HepG2 (cell line): Measurements from ENCODE around the gene GDNF. TPM values are rescaled to one million over a fixed set of nuclear protein-coding genes. Genes with fewer than 3 reads are reported as not detected.
A peak's percentile ranks its signal among the peaks of the same experiment; 100 is the strongest.

Experiments
- ATAC-seq: fragments of 200-7000 bp; cut with Tn5 transposase; 3 replicates; pipeline ENCODE4 v1.9.1; 2020; ENCODE audit warnings: mild to moderate bottlenecking, moderate library complexity
- BruUV-seq: library from RNA; stranded (reverse); fragments of 400-500 nt; replicated peaks from 2 replicates; lab custom pipeline; 2021; lab: Mats Ljungman, UMichigan
- CTCF ChIA-PET: fragments of 300-600 bp; formaldehyde crosslinking; extraction: SDS; loops from one replicate; lab custom pipeline; 2021; ENCODE audit warnings: low total read pairs, inconsistent platforms, low intra/inter-chr PET ratio; lab: Yijun Ruan, JAX
- POLR2A ChIA-PET: fragments of 350-600 bp; sonication (Branson Sonifier 250); formaldehyde crosslinking; loops from one replicate; lab custom pipeline; 2020; ENCODE audit warnings: antibody characterized with exemption, inconsistent platforms; lab: Yijun Ruan, JAX
- DNase-seq: peaks from one replicate; pipeline ENCODE4 v3.0.0-alpha.2; 2015; ENCODE audit warnings: low spot score
- FAIRE-seq: peaks from 3 replicates; lab custom pipeline; 2011; peaks lifted over from hg19 to GRCh38; lab: Jason Lieb, UNC
- H2AFZ ChIP-seq: one replicate; pipeline ENCODE4 v1.6.1; 2011; ENCODE audit warnings: low read length, inconsistent platforms
- H3K27ac ChIP-seq: fragments of 300-600 bp; 3 replicates; pipeline ENCODE4 v1.8.0; 2011; ENCODE audit warnings: mixed run types, mild to moderate bottlenecking, mixed read lengths, low read length, inconsistent platforms; ENCODE audit not compliant: insufficient read depth; ENCODE audit errors: extremely low read length
- H3K27me3 ChIP-seq, 2 experiments: fragments of 200-600 bp in 1 of 2; 2 replicates in 1 of 2; 3 replicates in 1 of 2; pipeline versions ENCODE4 v1.6.0 to v1.8.0; 2011; ENCODE audit warnings: low read length in 2 of 2, mild to moderate bottlenecking in 2 of 2, moderate library complexity in 2 of 2, inconsistent platforms in 1 of 2; ENCODE audit not compliant: insufficient read depth in 2 of 2, control insufficient read depth in 1 of 2
- H3K36me3 ChIP-seq, 2 experiments: fragments of 200-600 bp in 1 of 2; replicated peaks in 1 of 2; 2 replicates in 1 of 2; 3 replicates in 1 of 2; pipeline versions ENCODE4 v1.5.1 to v1.8.0; 2011; ENCODE audit warnings: low read length in 2 of 2, inconsistent platforms in 1 of 2; ENCODE audit not compliant: insufficient read depth in 2 of 2, control insufficient read depth in 1 of 2
- H3K4me1 ChIP-seq: 2 replicates; pipeline ENCODE4 v1.5.1; 2012; ENCODE audit warnings: low read length, inconsistent platforms; ENCODE audit not compliant: insufficient read depth
- H3K4me2 ChIP-seq: 2 replicates; pipeline ENCODE4 v1.6.0; 2011; ENCODE audit warnings: low read depth, low read length, inconsistent platforms
- H3K4me3 ChIP-seq, 3 experiments: fragments of 200-600 bp in 1 of 3; sonication (generic), shearing (Covaris generic) in 1 of 3; replicated peaks in 1 of 3; 2 replicates each; pipeline ENCODE4 v1.5.1; 2011 to 2016; ENCODE audit warnings: low read length in 3 of 3, inconsistent platforms in 2 of 3, low read depth in 2 of 3, mild to moderate bottlenecking in 2 of 3, control low read depth in 1 of 3, mixed read lengths in 1 of 3; ENCODE audit not compliant: insufficient read depth in 1 of 3
- H3K79me2 ChIP-seq: one replicate; pipeline ENCODE4 v1.6.1; 2011; ENCODE audit warnings: low read length, inconsistent platforms; ENCODE audit not compliant: insufficient read depth
- H3K9ac ChIP-seq: 2 replicates; pipeline ENCODE4 v1.6.0; 2011; ENCODE audit warnings: mild to moderate bottlenecking, low read depth, low read length, inconsistent platforms; ENCODE audit not compliant: insufficient read depth
- H3K9me3 ChIP-seq: 2 replicates; pipeline ENCODE4 v1.5.1; 2012; ENCODE audit warnings: mild to moderate bottlenecking, low read length
- H4K20me1 ChIP-seq: 2 replicates; pipeline ENCODE4 v1.6.0; 2011; ENCODE audit warnings: inconsistent platforms, mild to moderate bottlenecking, low read length, moderate library complexity; ENCODE audit not compliant: insufficient read depth
- BCL6 ChIP-seq: IDR thresholded peaks from 2 replicates; pipeline ENCODE4 v1.6.1; 2016; ENCODE audit warnings: missing genetic modification reagents, missing compliant biosample characterization
- CEBPB ChIP-seq: IDR thresholded peaks from 2 replicates; pipeline ENCODE4 v1.6.1; 2011; ENCODE audit warnings: low read depth, low read length, improper control_type of control experiment, borderline replicate concordance
- FOSL2 ChIP-seq: sonication (generic); formaldehyde crosslinking; IDR thresholded peaks from 2 replicates; pipeline ENCODE4 v1.4.0; 2020; ENCODE audit warnings: missing genetic modification reagents
- HNF4A ChIP-seq: sonication (generic); formaldehyde crosslinking; IDR thresholded peaks from 2 replicates; pipeline ENCODE4 v1.4.0; 2020; ENCODE audit warnings: missing genetic modification reagents
- NR2F1 ChIP-seq, 2 experiments: fragments of 450-650 bp in 1 of 2; formaldehyde crosslinking in 1 of 2; IDR thresholded peaks; 2 replicates each; pipeline versions ENCODE4 v1.5.0 to v1.6.1; 2016 to 2020; ENCODE audit warnings: mild to moderate bottlenecking in 1 of 2, missing compliant biosample characterization in 1 of 2, missing genetic modification reagents in 1 of 2, moderate library complexity in 1 of 2
- RXRA ChIP-seq: sonication (generic); formaldehyde crosslinking; IDR thresholded peaks from 2 replicates; pipeline ENCODE4 v1.5.1; 2020; ENCODE audit warnings: missing genetic modification reagents
- RXRB ChIP-seq: IDR thresholded peaks from 2 replicates; pipeline ENCODE4 v1.6.1; 2016; ENCODE audit warnings: borderline replicate concordance, missing genetic modification reagents, missing compliant biosample characterization
- SALL2 ChIP-seq: sonication (generic); formaldehyde crosslinking; IDR thresholded peaks from 2 replicates; pipeline ENCODE4 v1.8.1; 2023; ENCODE audit warnings: mild to moderate bottlenecking, missing genetic modification reagents, inconsistent platforms
- SOX6 ChIP-seq, 2 experiments: fragments of 450-650 bp in 1 of 2; sonication (generic) in 1 of 2; formaldehyde crosslinking in 1 of 2; IDR thresholded peaks; 2 replicates each; pipeline versions ENCODE4 v1.4.0 to v1.6.1; 2017 to 2020; ENCODE audit warnings: antibody characterized with exemption in 1 of 2, mild to moderate bottlenecking in 1 of 2, missing genetic modification reagents in 1 of 2
- U2AF2 ChIP-seq: fragments of 200-400 bp; formaldehyde crosslinking; IDR thresholded peaks from 2 replicates; pipeline ENCODE4 v1.6.1; 2017; ENCODE audit warnings: low read depth, mild to moderate bottlenecking, low read length
- ZC3H4 ChIP-seq: sonication (generic); formaldehyde crosslinking; IDR thresholded peaks from 2 replicates; pipeline ENCODE4 v1.4.0; 2020; ENCODE audit warnings: missing genetic modification reagents, borderline replicate concordance
- ZFP90 ChIP-seq: sonication (generic); formaldehyde crosslinking; IDR thresholded peaks from 2 replicates; pipeline ENCODE4 v1.8.0; 2022; ENCODE audit warnings: missing genetic modification reagents, mild to moderate bottlenecking, inconsistent platforms, borderline replicate concordance
- ZKSCAN5 ChIP-seq: sonication (generic); formaldehyde crosslinking; IDR thresholded peaks from 2 replicates; pipeline ENCODE4 v1.5.1; 2020; ENCODE audit warnings: mild to moderate bottlenecking, missing genetic modification reagents
- ZMYM4 ChIP-seq: sonication (generic); formaldehyde crosslinking; IDR thresholded peaks from 2 replicates; pipeline ENCODE4 v1.8.1; 2023; ENCODE audit warnings: mild to moderate bottlenecking, missing genetic modification reagents
- ZNF574 ChIP-seq: sonication (generic); formaldehyde crosslinking; IDR thresholded peaks from 2 replicates; pipeline ENCODE4 v1.4.0; 2020; ENCODE audit warnings: missing genetic modification reagents
- ZNF629 ChIP-seq: sonication (generic); formaldehyde crosslinking; conservative IDR thresholded peaks from 2 replicates; pipeline ENCODE4 v1.5.0; 2020; ENCODE audit warnings: missing genetic modification reagents
- ZNF644 ChIP-seq: IDR thresholded peaks from 2 replicates; pipeline ENCODE4 v1.6.1; 2016; ENCODE audit warnings: low read depth
- WGBS: methylation state at CpG from one replicate; pipeline ENCODE4 v1.1.6; 2017; ENCODE audit warnings: low lambda C conversion rate; 5-methylcytosine and 5-hydroxymethylcytosine counted together
- in situ Hi-C: cut with HindIII; loops from 2 replicates; pipeline ENCODE4 v1.10.0; 2017; ENCODE audit warnings: low pct_unique_long_range_greater_than_20kb; ENCODE audit not compliant: extremely low pct_ligation_motif_present
- intact Hi-C: fragments of 100-400 bp; cut with micrococcal nuclease; formaldehyde crosslinking; loops from one replicate; pipeline ENCODE4 v1.10.0; 2022; ENCODE audit not compliant: unreplicated experiment
- polyA plus RNA-seq, 8 experiments: library from polyadenylated mRNA; depleted of rRNA in 3 of 8; stranded (reverse) in 7 of 8; unstranded in 1 of 8; fragments of >200 nt; fragmentation: Illumina TruSeq in 4 of 8; extraction: Trizol in 4 of 8; gene quantifications; 2 replicates each; pipeline versions ENCODE4 v1.2.1 to v1.2.3, GENCODE V29; 2011 to 2016; ENCODE audit warnings: low read depth in 4 of 8, missing spikeins in 1 of 8, mixed read lengths in 1 of 8; ENCODE audit not compliant: insufficient read depth in 1 of 8
- total RNA-seq, 5 experiments: library from RNA; depleted of rRNA; stranded (reverse); fragments of >200 nt; fragmentation: Illumina TruSeq; extraction: Trizol; gene quantifications; 2 replicates each; pipeline ENCODE4 v1.2.3, GENCODE V29; 2016; ENCODE audit warnings: low read depth in 1 of 5
- TF ChIP-seq, protein P1 (sequence below): sonication (generic); formaldehyde crosslinking; IDR thresholded peaks from 2 replicates; pipeline ENCODE4 v1.5.1; 2020; ENCODE audit warnings: mild to moderate bottlenecking, missing genetic modification reagents, borderline replicate concordance

GDNF gene
- total and polyA plus RNA-seq, 2 of the 13 experiments (the other 11 are each of a cell fraction or from before 2014, with no cell fraction given), result 0.24 to 0.46 TPM

DNA sequence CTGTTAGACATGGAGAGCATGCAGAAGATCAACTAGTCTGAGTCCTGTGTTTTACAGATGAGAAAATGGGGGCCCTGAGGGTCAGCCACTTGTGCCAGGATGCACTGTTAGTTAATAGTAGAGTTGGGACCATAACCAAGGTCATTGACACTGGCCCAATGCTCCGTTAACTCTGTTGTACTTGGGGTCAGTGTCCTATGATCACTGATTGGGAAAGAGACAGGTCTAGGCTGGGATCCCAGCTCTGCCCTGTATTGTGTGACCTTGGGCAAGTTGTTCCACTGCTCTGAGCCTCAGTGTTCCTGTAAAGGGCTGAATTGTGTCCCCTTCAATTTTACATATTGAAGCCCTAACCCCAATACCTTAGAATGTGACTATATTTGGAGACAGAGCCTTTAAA lies 70.0 kb downstream of the GDNF start:
- no CpG with 5 or more reads among the region's 1 CpG for WGBS
- Histone ChIP-seq H3K36me3 (no peaks in the 10 kb centered on the region), H3K4me2 (no peak overlapping the region), H3K9ac (no peak overlapping the region), H3K4me1 (peaks cover 21% of the 10 kb centered on the region; the same call in 1 of the 2 replicates), H3K27ac (no peak overlapping the region), H2AFZ (no peak overlapping the region), H3K27me3 (no peaks in the 10 kb centered on the region), H4K20me1 (no peaks in the 10 kb centered on the region), H3K79me2 (no peaks in the 10 kb centered on the region), H3K9me3 (peaks cover 16% of the 10 kb centered on the region), H3K4me3 (no peak overlapping the region)
- FAIRE-seq (peak; percentile 21), DNase-seq (peak; percentile 11), ATAC-seq (peak; percentile 89)
- in situ Hi-C loops, result no loop called here
- no TSS peak for BruUV-seq
- CTCF ChIA-PET, result no interaction called here
- POLR2A ChIA-PET, result no interaction called here
- intact Hi-C loops, result loop anchor here (5.0 kb wide), 1 partner anchor 422 kb away; no protein-coding TSS in a partner anchor
- TF ChIP-seq CEBPB (peak; percentile 79), ZC3H4 (CRISPR knock-in tag) (no peak), SALL2 (CRISPR knock-in tag) (no peak), RXRA (CRISPR knock-in tag) (peak; percentile 70; the same call in 1 of the 2 replicates), SOX6 (IDR thresholded peaks at IDR 0.05) (no peak), SOX6 (CRISPR knock-in tag; IDR thresholded peaks at IDR 0.05) (peak; percentile 46), FOSL2 (peak; percentile 22; the same call in 1 of the 2 replicates), ZMYM4 (CRISPR knock-in tag) (peak; percentile 78), HNF4A (CRISPR knock-in tag) (peak; percentile 90), NR2F1 (CRISPR knock-in tag; IDR thresholded peaks at IDR 0.05) (peak in 1 of 2 experiments; percentile 43; a peak in 1 of 4 replicates), ZFP90 (CRISPR knock-in tag) (no peak), ZNF629 (CRISPR knock-in tag) (peak; percentile 88), ZNF644 (peak; percentile 87), U2AF2 (no peak), BCL6 (CRISPR knock-in tag) (peak; percentile 57), ZNF574 (0 out of 2 replicates have a peak, but pooled peaks have one; percentile 31), ZKSCAN5 (CRISPR knock-in tag) (no peak), RXRB (peak; percentile 91)
- TF ChIP-seq, protein P1, sequence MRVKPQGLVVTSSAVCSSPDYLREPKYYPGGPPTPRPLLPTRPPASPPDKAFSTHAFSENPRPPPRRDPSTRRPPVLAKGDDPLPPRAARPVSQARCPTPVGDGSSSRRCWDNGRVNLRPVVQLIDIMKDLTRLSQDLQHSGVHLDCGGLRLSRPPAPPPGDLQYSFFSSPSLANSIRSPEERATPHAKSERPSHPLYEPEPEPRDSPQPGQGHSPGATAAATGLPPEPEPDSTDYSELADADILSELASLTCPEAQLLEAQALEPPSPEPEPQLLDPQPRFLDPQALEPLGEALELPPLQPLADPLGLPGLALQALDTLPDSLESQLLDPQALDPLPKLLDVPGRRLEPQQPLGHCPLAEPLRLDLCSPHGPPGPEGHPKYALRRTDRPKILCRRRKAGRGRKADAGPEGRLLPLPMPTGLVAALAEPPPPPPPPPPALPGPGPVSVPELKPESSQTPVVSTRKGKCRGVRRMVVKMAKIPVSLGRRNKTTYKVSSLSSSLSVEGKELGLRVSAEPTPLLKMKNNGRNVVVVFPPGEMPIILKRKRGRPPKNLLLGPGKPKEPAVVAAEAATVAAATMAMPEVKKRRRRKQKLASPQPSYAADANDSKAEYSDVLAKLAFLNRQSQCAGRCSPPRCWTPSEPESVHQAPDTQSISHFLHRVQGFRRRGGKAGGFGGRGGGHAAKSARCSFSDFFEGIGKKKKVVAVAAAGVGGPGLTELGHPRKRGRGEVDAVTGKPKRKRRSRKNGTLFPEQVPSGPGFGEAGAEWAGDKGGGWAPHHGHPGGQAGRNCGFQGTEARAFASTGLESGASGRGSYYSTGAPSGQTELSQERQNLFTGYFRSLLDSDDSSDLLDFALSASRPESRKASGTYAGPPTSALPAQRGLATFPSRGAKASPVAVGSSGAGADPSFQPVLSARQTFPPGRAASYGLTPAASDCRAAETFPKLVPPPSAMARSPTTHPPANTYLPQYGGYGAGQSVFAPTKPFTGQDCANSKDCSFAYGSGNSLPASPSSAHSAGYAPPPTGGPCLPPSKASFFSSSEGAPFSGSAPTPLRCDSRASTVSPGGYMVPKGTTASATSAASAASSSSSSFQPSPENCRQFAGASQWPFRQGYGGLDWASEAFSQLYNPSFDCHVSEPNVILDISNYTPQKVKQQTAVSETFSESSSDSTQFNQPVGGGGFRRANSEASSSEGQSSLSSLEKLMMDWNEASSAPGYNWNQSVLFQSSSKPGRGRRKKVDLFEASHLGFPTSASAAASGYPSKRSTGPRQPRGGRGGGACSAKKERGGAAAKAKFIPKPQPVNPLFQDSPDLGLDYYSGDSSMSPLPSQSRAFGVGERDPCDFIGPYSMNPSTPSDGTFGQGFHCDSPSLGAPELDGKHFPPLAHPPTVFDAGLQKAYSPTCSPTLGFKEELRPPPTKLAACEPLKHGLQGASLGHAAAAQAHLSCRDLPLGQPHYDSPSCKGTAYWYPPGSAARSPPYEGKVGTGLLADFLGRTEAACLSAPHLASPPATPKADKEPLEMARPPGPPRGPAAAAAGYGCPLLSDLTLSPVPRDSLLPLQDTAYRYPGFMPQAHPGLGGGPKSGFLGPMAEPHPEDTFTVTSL (CRISPR knock-in tag), result peak; percentile 48; the same call in 1 of the 2 replicates
